Muscle layer of colon (tissue), 2 donors: ENCODE results near the gene SLC12A7.
A peak's percentile ranks its signal among the peaks of the same experiment; 100 is the strongest.
"Not testable (repeated sequence)": the region's sequence is repeated elsewhere in the genome, so short reads cannot be mapped to it uniquely, and the experiment has no call there.

Experiments
- H3K27ac ChIP-seq: one replicate; pipeline ENCODE4 v1.7.0; 2013; ENCODE audit warnings: low read depth, mild to moderate bottlenecking, low read length, moderate library complexity
- H3K27me3 ChIP-seq, 2 donors: one replicate each; pipeline ENCODE4 v1.7.0; 2013; ENCODE audit warnings: low read length in 2 of 2, mild to moderate bottlenecking in 2 of 2; ENCODE audit not compliant: insufficient read depth in 2 of 2, control insufficient read depth in 1 of 2
- H3K36me3 ChIP-seq: one replicate; pipeline ENCODE4 v1.7.0; 2013; ENCODE audit warnings: mild to moderate bottlenecking, low read length; ENCODE audit not compliant: insufficient read depth
- H3K4me1 ChIP-seq: one replicate; pipeline ENCODE4 v1.7.0; 2013; ENCODE audit warnings: mild to moderate bottlenecking, low read length; ENCODE audit not compliant: insufficient read depth
- H3K4me3 ChIP-seq, 2 donors: one replicate each; pipeline ENCODE4 v1.7.0; 2013; ENCODE audit warnings: low read length in 2 of 2, low read depth in 1 of 2, mild to moderate bottlenecking in 1 of 2, moderate library complexity in 1 of 2
- H3K9ac ChIP-seq: one replicate; pipeline ENCODE4 v1.7.0; 2013; ENCODE audit warnings: low read length
- H3K9me3 ChIP-seq: one replicate; pipeline ENCODE4 v1.7.0; 2013; ENCODE audit warnings: mild to moderate bottlenecking, low read length
- donor health status: abdominal sarcoma.
- donor health status: Adenocarcinoma of cecum.

The SLC12A7 gene

GRCh38 chr5:1111727-1112289 is at the start of gene SLC12A7:
TSS of gene SLC12A7 (minus strand) at chr5:1112063. CDS start at chr5:1111991, 72 bp downstream.
- H3K4me1 ChIP-seq, result peaks cover 18% of the 10 kb centered on the region

GRCh38 chr5:1161108-1161832 is 49.4 kb upstream of the SLC12A7 start:
- H3K4me1 ChIP-seq, result no peaks in the 10 kb centered on the region
- no peak overlapping the region for H3K4me3 ChIP-seq
- no peak overlapping the region for H3K9ac ChIP-seq
- no peaks in the 10 kb centered on the region for H3K36me3 ChIP-seq
- peaks cover 0 to 13% of the 10 kb centered on the region in 2 donors for H3K27me3 ChIP-seq
- H3K27ac ChIP-seq, result no peak overlapping the region
- H3K9me3 ChIP-seq, result peaks cover 5% of the 10 kb centered on the region

More at GRCh38 chr5:1111727-1112289, at the start of gene SLC12A7:
- peak within 1 kb of the TSS; percentile 86 to 91 for H3K4me3 ChIP-seq
- peak within 1 kb of the TSS; percentile 68 for H3K27ac ChIP-seq
- H3K9ac ChIP-seq, result peak within 1 kb of the TSS; percentile 82
- no peaks in the 10 kb centered on the region for H3K36me3 ChIP-seq
- H3K27me3 ChIP-seq, result no peaks in the 10 kb centered on the region
- no peaks in the 10 kb centered on the region for H3K9me3 ChIP-seq

- H3K9ac ChIP-seq, result no peak overlapping the region
- H3K27ac ChIP-seq, result no peak overlapping the region
- H3K36me3 ChIP-seq, result no peaks in the 10 kb centered on the region
- H3K27me3 ChIP-seq, result peaks cover 0 to 22% of the 10 kb centered on the region in 2 donors
- H3K4me3 ChIP-seq, result no peak overlapping the region
- H3K4me1 ChIP-seq, result no peaks in the 10 kb centered on the region
- peaks cover 5% of the 10 kb centered on the region for H3K9me3 ChIP-seq
Measured at GRCh38 chr5:1159774-1160406, 48.0 kb upstream of the SLC12A7 start.

GRCh38 chr5:1159341-1159675 is 47.4 kb upstream of the SLC12A7 start:
- H3K9ac ChIP-seq, result no peak overlapping the region
- peaks cover 5% of the 10 kb centered on the region for H3K9me3 ChIP-seq
- H3K4me1 ChIP-seq, result no peaks in the 10 kb centered on the region
- no peaks in the 10 kb centered on the region for H3K36me3 ChIP-seq
- no peak overlapping the region for H3K4me3 ChIP-seq
- H3K27ac ChIP-seq, result no peak overlapping the region
- peaks cover 4 to 27% of the 10 kb centered on the region in 2 donors for H3K27me3 ChIP-seq

- peaks cover 5% of the 10 kb centered on the region for H3K9me3 ChIP-seq
- H3K4me3 ChIP-seq, result no peak overlapping the region
Measured at GRCh38 chr5:1158647-1159340, 46.9 kb upstream of the SLC12A7 start.

GRCh38 chr5:1157461-1157986 is 45.7 kb upstream of the SLC12A7 start:
- not testable (repeated sequence) for H3K4me1 ChIP-seq, H3K27ac ChIP-seq, H3K4me3 ChIP-seq, H3K9me3 ChIP-seq, H3K36me3 ChIP-seq, H3K9ac ChIP-seq
- peaks cover 9 to 35% of the 10 kb centered on the region in 2 donors for H3K27me3 ChIP-seq

More at GRCh38 chr5:1158647-1159340, 46.9 kb upstream of the SLC12A7 start:
- Histone ChIP-seq H3K9ac (no peak overlapping the region), H3K4me1 (no peaks in the 10 kb centered on the region), H3K27me3 (peaks cover 9 to 29% of the 10 kb centered on the region in 2 donors), H3K27ac (no peak overlapping the region), H3K36me3 (no peaks in the 10 kb centered on the region)

- Histone ChIP-seq H3K36me3 (no peaks in the 10 kb centered on the region), H3K27me3 (peaks cover 9 to 40% of the 10 kb centered on the region in 2 donors), H3K27ac (no peak overlapping the region), H3K9me3 (peaks cover 5% of the 10 kb centered on the region), H3K4me1 (no peaks in the 10 kb centered on the region), H3K9ac (no peak overlapping the region), H3K4me3 (no peak overlapping the region)
Measured at GRCh38 chr5:1156754-1157460, 45.0 kb upstream of the SLC12A7 start.

GRCh38 chr5:1156033-1156753 is 44.3 kb upstream of the SLC12A7 start:
- H3K36me3 ChIP-seq, result no peaks in the 10 kb centered on the region
- peaks cover 5% of the 10 kb centered on the region for H3K9me3 ChIP-seq
- no peaks in the 10 kb centered on the region for H3K4me1 ChIP-seq
- H3K27ac ChIP-seq, result no peak overlapping the region
- H3K4me3 ChIP-seq, result no peak overlapping the region
- H3K9ac ChIP-seq, result no peak overlapping the region
- H3K27me3 ChIP-seq, result peaks cover 9 to 40% of the 10 kb centered on the region in 2 donors

GRCh38 chr5:1155191-1156032 is 43.5 kb upstream of the SLC12A7 start:
- Histone ChIP-seq H3K36me3 (no peaks in the 10 kb centered on the region), H3K4me3 (no peak overlapping the region), H3K9me3 (peaks cover 5% of the 10 kb centered on the region), H3K27ac (no peak overlapping the region), H3K4me1 (no peaks in the 10 kb centered on the region), H3K9ac (no peak overlapping the region), H3K27me3 (peaks cover 9 to 40% of the 10 kb centered on the region in 2 donors)

- Histone ChIP-seq H3K36me3 (no peaks in the 10 kb centered on the region), H3K27ac (no peak overlapping the region), H3K9me3 (peaks cover 5% of the 10 kb centered on the region), H3K9ac (no peak overlapping the region), H3K4me1 (no peaks in the 10 kb centered on the region), H3K4me3 (no peak overlapping the region), H3K27me3 (peaks cover 9 to 40% of the 10 kb centered on the region in 2 donors)
Measured at GRCh38 chr5:1153428-1153827, 41.6 kb upstream of the SLC12A7 start.
